ENCODE measurements around the gene FOSL2.

FOSL2 gene

GRCh38 chr2:28392297-28393113 lies at the start of gene FOSL2:
FOSL2 (plus strand) TSS chr2:28392858; CDS start chr2:28393721, 863 bp downstream.
- peak; percentile 96 for DNase-seq (ENCODE audit: low spot score)

- no peak for DNase-seq (ENCODE audit: low spot score)
Observed at GRCh38 chr2:28343184-28343942, 49.3 kb upstream of the FOSL2 start.

- no peak for DNase-seq (ENCODE audit: low spot score)
Observed at GRCh38 chr2:28343971-28344715, 48.5 kb upstream of the FOSL2 start.

- DNase-seq (ENCODE audit: low spot score) = no peak
Observed at GRCh38 chr2:28344756-28345373, 47.8 kb upstream of the FOSL2 start.

GRCh38 chr2:28345619-28346018 lies 47.0 kb upstream of the FOSL2 start:
- DNase-seq (ENCODE audit: low spot score) = no peak

GRCh38 chr2:28346587-28346986 lies 46.1 kb upstream of the FOSL2 start:
- DNase-seq (ENCODE audit: low spot score) = no peak

- DNase-seq (ENCODE audit: low spot score) = no peak
Observed at GRCh38 chr2:28347193-28347592, 45.5 kb upstream of the FOSL2 start.

- no peak for DNase-seq (ENCODE audit: low spot score)
Observed at GRCh38 chr2:28347596-28347995, 45.1 kb upstream of the FOSL2 start.

GRCh38 chr2:28348149-28348567 lies 44.5 kb upstream of the FOSL2 start:
- DNase-seq (ENCODE audit: low spot score) = no peak

- no peak for DNase-seq (ENCODE audit: low spot score)
Observed at GRCh38 chr2:28348921-28349320, 43.7 kb upstream of the FOSL2 start.

GRCh38 chr2:28349546-28350165 lies 43.0 kb upstream of the FOSL2 start:
- DNase-seq (ENCODE audit: low spot score) = no peak

- no peak for DNase-seq (ENCODE audit: low spot score)
Observed at GRCh38 chr2:28350196-28350595, 42.5 kb upstream of the FOSL2 start.

- DNase-seq (ENCODE audit: low spot score) = no peak
Observed at GRCh38 chr2:28350791-28351285, 41.8 kb upstream of the FOSL2 start.

- DNase-seq (ENCODE audit: low spot score) = no peak
Observed at GRCh38 chr2:28351621-28352020, 41.0 kb upstream of the FOSL2 start.

- no peak for DNase-seq (ENCODE audit: low spot score)
Observed at GRCh38 chr2:28352104-28352503, 40.6 kb upstream of the FOSL2 start.

- DNase-seq (ENCODE audit: low spot score) = no peak
Observed at GRCh38 chr2:28352610-28353195, 40.0 kb upstream of the FOSL2 start.

- DNase-seq (ENCODE audit: low spot score) = no peak
Observed at GRCh38 chr2:28354920-28355520, 37.6 kb upstream of the FOSL2 start.

GRCh38 chr2:28355521-28356094 lies 37.0 kb upstream of the FOSL2 start:
- DNase-seq (ENCODE audit: low spot score) = no peak

- no peak for DNase-seq (ENCODE audit: low spot score)
Observed at GRCh38 chr2:28356095-28356911, 36.4 kb upstream of the FOSL2 start.

Measured in kidney capillary endothelial cell (primary cell).